Smooth muscle cell (in vitro differentiated cells): ENCODE data around the gene COG2. TPM values are rescaled to one million over a fixed set of nuclear protein-coding genes. Genes with fewer than 3 reads are reported as not detected.
"Not testable (repeated sequence)": the region's sequence is repeated elsewhere in the genome, so short reads cannot be mapped to it uniquely, and the experiment has no call there.

Source experiments
- DNase-seq: peaks from one replicate; lab custom pipeline; 2025; ENCODE audit not compliant: unreplicated experiment; lab: John Stamatoyannopoulos, UW
- H2AFZ ChIP-seq: fragments of 200-600 bp; sonication (generic); 2 replicates; pipeline ENCODE4 v1.6.0; 2016; ENCODE audit warnings: antibody characterized with exemption, low read depth, mild to moderate bottlenecking
- H3F3A ChIP-seq: fragments of 200-600 bp; sonication (generic); 2 replicates; pipeline ENCODE4 v1.6.0; 2017; ENCODE audit warnings: antibody characterized with exemption, low read depth
- H3K27ac ChIP-seq: fragments of 200-600 bp; sonication (generic); 2 replicates; pipeline ENCODE4 v1.5.1; 2016; ENCODE audit warnings: low read depth, mild to moderate bottlenecking
- H3K27me3 ChIP-seq: fragments of 200-600 bp; sonication (generic); 2 replicates; pipeline ENCODE4 v1.6.1; 2016; ENCODE audit warnings: low read depth, mild to moderate bottlenecking
- H3K36me3 ChIP-seq: fragments of 200-600 bp; sonication (generic); 2 replicates; pipeline ENCODE4 v1.5.1; 2016; ENCODE audit warnings: low read depth
- H3K4me1 ChIP-seq: fragments of 200-600 bp; sonication (generic); 2 replicates; pipeline ENCODE4 v1.5.1; 2016; ENCODE audit warnings: low read depth
- H3K4me2 ChIP-seq: fragments of 200-600 bp; sonication (generic); 2 replicates; pipeline ENCODE4 v1.6.0; 2016; ENCODE audit warnings: mild to moderate bottlenecking
- H3K4me3 ChIP-seq: fragments of 200-600 bp; sonication (generic); 2 replicates; pipeline ENCODE4 v1.5.1; 2016; ENCODE audit warnings: mild to moderate bottlenecking
- H3K79me2 ChIP-seq: fragments of 200-600 bp; sonication (generic); 2 replicates; pipeline ENCODE4 v1.6.0; 2016; ENCODE audit warnings: low read depth, mild to moderate bottlenecking
- H3K9ac ChIP-seq: fragments of 200-600 bp; sonication (generic); 2 replicates; pipeline ENCODE4 v1.6.0; 2016; ENCODE audit warnings: low read depth
- H3K9me3 ChIP-seq: fragments of 200-600 bp; sonication (generic); replicated peaks from 2 replicates; pipeline ENCODE4 v1.5.1; 2016; ENCODE audit warnings: low read depth
- H4K20me1 ChIP-seq: fragments of 200-600 bp; sonication (generic); 2 replicates; pipeline ENCODE4 v1.6.0; 2016; ENCODE audit warnings: low read depth
- CTCF ChIP-seq: fragments of 200-600 bp; sonication (generic); IDR thresholded peaks from 2 replicates; pipeline ENCODE4 v1.5.1; 2017; ENCODE audit warnings: borderline replicate concordance, mild to moderate bottlenecking, antibody characterized with exemption; ENCODE audit not compliant: insufficient read depth, poor library complexity, severe bottlenecking
- WGBS: methylation state at CpG from one replicate; pipeline ENCODE4 v1.1.7; 2016; ENCODE audit warnings: low lambda C conversion rate; 5-methylcytosine and 5-hydroxymethylcytosine counted together
- polyA plus RNA-seq: library from polyadenylated mRNA; unstranded; fragments of >200 nt; fragmentation: Nextera tagmentation; extraction: Ambion mirVana; gene quantifications from 2 replicates; pipeline ENCODE4 v1.2.1, GENCODE V29; 2016
- total RNA-seq: library from RNA; depleted of rRNA; stranded (reverse); fragments of >200 nt; gene quantifications from 2 replicates; pipeline ENCODE4 v1.2.3, GENCODE V29; 2014

The COG2 gene
- total and polyA plus RNA-seq, 2 experiments from 2014 or later, result 16.5 to 23.8 TPM

- Histone ChIP-seq H3K27me3 (no peaks in the 10 kb centered on the region), H3K9me3 (no peaks in the 10 kb centered on the region), H3K36me3 (no peaks in the 10 kb centered on the region), H3K79me2 (no peaks in the 10 kb centered on the region), H3K4me3 (no peak within 1 kb of the TSS), H2AFZ (no peak within 1 kb of the TSS), H3F3A (no peaks in the 10 kb centered on the region), H3K4me1 (no peaks in the 10 kb centered on the region), H3K9ac (no peak within 1 kb of the TSS), H3K27ac (no peak within 1 kb of the TSS), H3K4me2 (peak within 1 kb of the TSS; percentile 25), H4K20me1 (no peaks in the 10 kb centered on the region)
- TF ChIP-seq CTCF, result no peak
- WGBS, result 59% methylated on average over 24 of the region's 24 CpGs
- DNase-seq, result no peak
Observed at GRCh38 chr1:230713915-230714764, 71.9 kb downstream of the COG2 start, which contains the start of gene AGT. TSS of gene AGT (minus strand) at chr1:230714122. CDS start at chr1:230710823, 3,299 bp downstream.

DNA sequence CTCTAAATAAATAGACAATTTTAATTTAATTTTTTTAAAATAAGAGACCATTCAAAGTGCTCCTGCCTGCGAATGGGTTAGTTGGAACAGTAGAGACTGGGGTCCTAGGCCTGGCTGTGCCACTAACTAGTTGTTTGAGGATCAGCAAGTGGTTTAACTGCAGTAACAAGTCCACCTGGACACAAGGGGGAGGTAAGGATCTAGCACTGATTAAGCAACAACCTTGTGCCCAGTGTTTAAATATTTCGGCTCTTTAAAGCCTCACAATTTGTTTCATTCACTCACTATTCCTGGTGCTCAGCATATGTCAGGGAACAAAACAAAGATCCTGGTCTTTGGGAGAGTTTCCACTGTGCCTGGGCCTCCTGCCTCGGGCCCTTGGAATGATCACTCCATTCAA lies 73.2 kb downstream of the COG2 start:
- no peak overlapping the region for H3K27ac ChIP-seq
- H3F3A ChIP-seq, result no peaks in the 10 kb centered on the region
- H4K20me1 ChIP-seq, result no peaks in the 10 kb centered on the region
- H3K4me3 ChIP-seq, result no peak overlapping the region
- no peaks in the 10 kb centered on the region for H3K79me2 ChIP-seq
- no peaks in the 10 kb centered on the region for H3K27me3 ChIP-seq
- H3K4me1 ChIP-seq, result no peaks in the 10 kb centered on the region
- no peak for TF ChIP-seq CTCF
- no peaks in the 10 kb centered on the region for H3K36me3 ChIP-seq
- DNase-seq, result no peak
- H2AFZ ChIP-seq, result no peak overlapping the region
- H3K9ac ChIP-seq, result no peak overlapping the region
- H3K9me3 ChIP-seq, result no peaks in the 10 kb centered on the region
- 80% methylated on average over 3 of the region's 3 CpGs for WGBS
- no peak overlapping the region for H3K4me2 ChIP-seq

DNA sequence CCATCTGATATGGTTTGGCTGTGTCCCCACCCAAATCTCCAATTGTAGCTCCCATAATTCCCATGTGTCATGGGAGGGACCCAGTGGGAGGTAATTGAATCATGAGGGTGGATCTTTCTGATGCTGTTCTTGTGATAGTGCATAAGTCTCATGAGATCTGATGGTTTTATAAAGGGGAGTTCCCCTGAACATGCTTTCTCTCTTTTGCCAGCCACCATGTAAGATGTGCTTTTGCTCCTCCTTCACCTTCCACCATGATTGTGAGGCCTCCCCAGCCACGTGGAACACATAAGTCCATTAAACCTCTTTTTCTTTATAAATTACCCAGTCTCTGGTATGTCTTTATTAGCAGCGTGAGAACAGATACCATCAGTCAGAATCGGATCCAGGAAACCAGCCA lies 74.2 kb downstream of the COG2 start:
- H3K36me3 ChIP-seq, H3F3A ChIP-seq, H3K4me1 ChIP-seq, H3K9me3 ChIP-seq, H3K27me3 ChIP-seq, H2AFZ ChIP-seq, H3K79me2 ChIP-seq, DNase-seq, H4K20me1 ChIP-seq, H3K4me2 ChIP-seq, H3K4me3 ChIP-seq, H3K27ac ChIP-seq, H3K9ac ChIP-seq: not testable (repeated sequence)
- 55% methylated on average over 3 of the region's 3 CpGs for WGBS

GRCh38 chr1:230717251-230717650 lies 75.0 kb downstream of the COG2 start:
- no peak for DNase-seq
- H3K9ac ChIP-seq, result no peak overlapping the region
- H3K9me3 ChIP-seq, result no peaks in the 10 kb centered on the region

DNA sequence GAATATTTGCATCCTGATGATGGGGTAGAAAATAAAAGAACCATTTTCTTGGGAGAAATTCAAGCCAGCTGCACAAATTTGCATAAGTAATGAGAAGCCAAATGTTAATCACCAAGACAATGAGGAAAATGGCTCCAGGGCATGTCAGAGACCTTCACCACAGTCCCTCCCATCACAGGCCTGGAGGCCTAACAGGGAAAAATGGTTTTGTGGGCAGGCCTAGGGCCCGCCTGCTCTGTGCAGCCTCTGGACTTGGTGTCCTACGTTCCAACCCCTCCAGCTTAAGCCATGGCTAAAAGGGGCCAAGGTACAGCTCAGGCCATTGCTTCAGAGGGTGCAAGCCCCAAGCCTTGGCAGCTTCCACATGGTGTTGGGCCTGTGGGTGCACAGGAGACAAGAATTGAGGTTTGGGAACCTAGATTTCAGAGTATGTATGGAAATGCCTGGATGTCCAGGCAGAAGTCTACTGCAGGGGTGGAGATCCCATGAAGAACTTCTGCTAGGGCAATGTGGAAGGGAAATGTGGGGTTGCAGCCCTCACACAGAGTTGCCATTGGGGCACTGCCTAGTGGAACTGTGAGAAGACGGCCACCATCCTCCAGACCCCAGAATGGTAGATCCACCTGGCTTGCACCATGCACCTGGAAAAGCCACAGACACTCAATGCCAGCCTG lies 79.7 kb downstream of the COG2 start:
- H3K4me3 ChIP-seq, DNase-seq, H3K36me3 ChIP-seq, H3K9me3 ChIP-seq, H3K27ac ChIP-seq, H3K79me2 ChIP-seq, H3F3A ChIP-seq, H4K20me1 ChIP-seq, H3K9ac ChIP-seq, H3K4me1 ChIP-seq, H3K27me3 ChIP-seq, H2AFZ ChIP-seq, H3K4me2 ChIP-seq: not testable (repeated sequence)
- 90% methylated on average over 3 of the region's 3 CpGs for WGBS

More at GRCh38 chr1:230717251-230717650, 75.0 kb downstream of the COG2 start:
- no peak for TF ChIP-seq CTCF
- H2AFZ ChIP-seq, result no peak overlapping the region
- no peaks in the 10 kb centered on the region for H3K4me1 ChIP-seq
- H3K27ac ChIP-seq, result no peak overlapping the region
- H3K36me3 ChIP-seq, result no peaks in the 10 kb centered on the region
- no peak overlapping the region for H3K4me2 ChIP-seq
- no peak overlapping the region for H3K4me3 ChIP-seq
- H4K20me1 ChIP-seq, result no peaks in the 10 kb centered on the region
- H3K27me3 ChIP-seq, result no peaks in the 10 kb centered on the region
- H3F3A ChIP-seq, result no peaks in the 10 kb centered on the region
- WGBS, result 88% methylated on average over 1 of the region's 1 CpG
- H3K79me2 ChIP-seq, result no peaks in the 10 kb centered on the region
